ENCODE data around the gene ARHGEF17.

DNA sequence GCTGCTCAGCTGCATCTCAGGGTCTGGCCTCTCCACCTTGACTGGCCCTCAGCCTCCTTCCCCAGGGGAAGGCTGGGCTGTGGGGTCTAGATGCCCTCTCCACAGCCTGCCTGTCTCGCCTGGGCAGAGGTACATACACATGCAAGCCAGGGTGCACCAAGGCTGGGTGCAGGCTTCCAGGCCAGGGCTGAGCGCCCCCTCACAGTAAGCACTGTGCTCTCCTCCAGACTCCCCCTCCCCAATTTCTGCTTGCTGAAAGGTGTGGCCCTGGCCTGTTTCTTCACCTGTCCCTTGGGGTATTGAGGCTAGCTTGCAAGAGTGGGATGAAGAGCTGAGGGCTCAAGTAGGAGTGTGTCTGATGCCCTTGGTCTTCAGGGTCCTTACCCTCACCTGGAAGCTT lies 90.6 kb downstream of the ARHGEF17 start:
- no peak for TF ChIP-seq CTCF (conservative IDR thresholded peaks at IDR 0.05; ENCODE audit: low read depth, low read length)
- TF ChIP-seq EZH2 (IDR thresholded peaks at IDR 0.05; ENCODE audit: borderline replicate concordance, low read depth, low read length, poor library complexity, severe bottlenecking) = no peak

Data from A673 (cell line).